Cardiac muscle cell (in vitro differentiated cells and primary cell): ENCODE results near the gene TAF13. TPM values are rescaled to one million over a fixed set of nuclear protein-coding genes. Genes with fewer than 3 reads are reported as not detected.
"Not testable (repeated sequence)": the region's sequence is repeated elsewhere in the genome, so short reads cannot be mapped to it uniquely, and the experiment has no call there.

Experiments
- DNase-seq, 2 donors: peaks; one replicate each; pipeline versions ENCODE4 v3.0.0 to v3.0.0-alpha.2; 2010 to 2017; ENCODE audit warnings: low read depth in 1 of 2, low spot score in 1 of 2
- H3K27ac ChIP-seq: fragments of 200-600 bp; sonication (generic); 2 replicates; pipeline ENCODE4 v1.5.1; 2016
- H3K27me3 ChIP-seq: fragments of 200-600 bp; sonication (generic); 2 replicates; pipeline ENCODE4 v1.6.0; 2016; ENCODE audit warnings: control low read depth
- H3K36me3 ChIP-seq: fragments of 200-600 bp; sonication (generic); 2 replicates; pipeline ENCODE4 v1.5.1; 2016; ENCODE audit warnings: control low read depth
- H3K4me1 ChIP-seq: fragments of 200-600 bp; sonication (generic); 2 replicates; pipeline ENCODE4 v1.8.1; 2017; ENCODE audit warnings: low read depth, mild to moderate bottlenecking, mixed run types
- H3K4me3 ChIP-seq: fragments of 200-600 bp; sonication (generic); 2 replicates; pipeline ENCODE4 v1.5.1; 2016; ENCODE audit warnings: mild to moderate bottlenecking
- H3K9me3 ChIP-seq: fragments of 200-600 bp; sonication (generic); 2 replicates; pipeline ENCODE4 v1.5.1; 2017; ENCODE audit warnings: low read depth, mild to moderate bottlenecking, control low read depth
- polyA plus RNA-seq: library from polyadenylated mRNA; unstranded; fragments of >200 nt; fragmentation: Nextera tagmentation; extraction: Ambion mirVana; gene quantifications from 2 replicates; pipeline ENCODE4 v1.2.1, GENCODE V29; 2016
- total RNA-seq: library from RNA; depleted of rRNA; stranded (reverse); fragments of >200 nt; gene quantifications from 2 replicates; pipeline ENCODE4 v1.2.3, GENCODE V29; 2016
- TF ChIP-seq, protein P1 (sequence below): IDR thresholded peaks from 2 replicates; pipeline ENCODE4 v1.5.1; 2012; ENCODE audit warnings: low read depth, mild to moderate bottlenecking, low read length

The TAF13 gene
- total and polyA plus RNA-seq, 2 experiments from 2014 or later: 7.2 to 14.0 TPM

DNA sequence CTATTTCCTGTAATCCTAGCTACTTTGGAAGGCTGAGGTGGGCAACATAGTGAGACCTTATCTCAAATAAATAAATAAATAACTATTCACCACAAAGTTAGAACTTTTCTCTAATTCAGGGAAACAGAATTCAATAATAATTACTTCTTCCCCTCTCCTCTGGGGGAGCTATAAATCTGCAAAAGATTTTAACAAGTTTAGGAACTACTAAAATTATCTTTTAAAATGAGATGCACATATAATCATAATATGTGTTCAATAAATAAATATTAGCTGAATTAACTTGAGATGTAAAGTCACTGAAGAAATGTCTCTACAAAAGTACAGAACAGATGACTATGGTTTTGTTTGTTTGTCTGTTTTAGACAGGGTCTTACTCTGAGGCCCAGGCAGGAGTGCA is 48.0 kb downstream of the TAF13 start:
- DNase-seq: no peak

DNA sequence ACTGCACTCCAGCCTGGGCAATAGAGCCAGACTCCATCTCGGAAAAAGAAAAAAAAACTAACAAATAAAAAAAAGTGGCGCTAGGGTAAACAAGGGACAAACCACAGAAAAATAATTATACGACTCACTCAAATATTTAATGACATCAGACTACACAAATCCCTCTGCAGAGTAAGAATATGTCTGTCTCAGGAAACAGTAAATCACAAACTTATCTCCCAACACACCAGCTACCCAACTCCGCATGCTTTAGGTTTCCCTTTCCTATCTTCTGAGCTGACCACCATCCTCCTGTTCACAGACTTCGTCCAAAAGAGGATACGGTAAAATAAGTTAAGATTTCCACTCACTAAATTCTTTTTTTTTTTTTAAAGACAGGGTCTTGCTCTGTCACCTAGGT is 50.1 kb downstream of the TAF13 start:
- no peaks in the 10 kb centered on the region for H3K36me3 ChIP-seq
- TF ChIP-seq, protein P1, sequence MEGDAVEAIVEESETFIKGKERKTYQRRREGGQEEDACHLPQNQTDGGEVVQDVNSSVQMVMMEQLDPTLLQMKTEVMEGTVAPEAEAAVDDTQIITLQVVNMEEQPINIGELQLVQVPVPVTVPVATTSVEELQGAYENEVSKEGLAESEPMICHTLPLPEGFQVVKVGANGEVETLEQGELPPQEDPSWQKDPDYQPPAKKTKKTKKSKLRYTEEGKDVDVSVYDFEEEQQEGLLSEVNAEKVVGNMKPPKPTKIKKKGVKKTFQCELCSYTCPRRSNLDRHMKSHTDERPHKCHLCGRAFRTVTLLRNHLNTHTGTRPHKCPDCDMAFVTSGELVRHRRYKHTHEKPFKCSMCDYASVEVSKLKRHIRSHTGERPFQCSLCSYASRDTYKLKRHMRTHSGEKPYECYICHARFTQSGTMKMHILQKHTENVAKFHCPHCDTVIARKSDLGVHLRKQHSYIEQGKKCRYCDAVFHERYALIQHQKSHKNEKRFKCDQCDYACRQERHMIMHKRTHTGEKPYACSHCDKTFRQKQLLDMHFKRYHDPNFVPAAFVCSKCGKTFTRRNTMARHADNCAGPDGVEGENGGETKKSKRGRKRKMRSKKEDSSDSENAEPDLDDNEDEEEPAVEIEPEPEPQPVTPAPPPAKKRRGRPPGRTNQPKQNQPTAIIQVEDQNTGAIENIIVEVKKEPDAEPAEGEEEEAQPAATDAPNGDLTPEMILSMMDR: no peak
- no peak overlapping the region for H3K4me3 ChIP-seq
- H3K9me3 ChIP-seq: no peaks in the 10 kb centered on the region
- H3K27me3 ChIP-seq: no peaks in the 10 kb centered on the region
- DNase-seq: no peak
- H3K27ac ChIP-seq: no peak overlapping the region
- H3K4me1 ChIP-seq: no peaks in the 10 kb centered on the region

More for the DNA sequence above, 48.0 kb downstream of the TAF13 start:
- Histone ChIP-seq H3K27ac (no peak overlapping the region), H3K4me3 (no peak overlapping the region), H3K9me3 (no peaks in the 10 kb centered on the region), H3K36me3 (no peaks in the 10 kb centered on the region), H3K27me3 (no peaks in the 10 kb centered on the region), H3K4me1 (no peaks in the 10 kb centered on the region)
- TF ChIP-seq, protein P1: peak; percentile 19

DNA sequence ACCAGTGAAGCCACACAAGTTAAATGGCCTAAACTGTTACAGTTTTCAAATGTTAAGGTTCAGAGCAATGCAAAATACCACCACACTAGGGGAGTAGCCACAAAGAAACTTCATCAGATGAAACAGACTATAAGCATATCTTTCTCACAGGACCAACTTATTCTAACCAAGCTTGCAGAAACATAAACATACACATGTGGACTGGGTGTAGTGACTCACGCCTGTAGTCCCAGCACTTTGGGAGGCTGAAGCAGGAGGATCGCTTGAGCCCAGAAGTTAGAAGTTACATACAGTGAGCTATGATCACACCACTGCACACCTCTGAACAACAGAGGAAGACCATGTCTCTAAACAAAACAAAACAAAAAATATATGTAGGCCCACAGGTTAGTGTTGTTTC is 51.2 kb downstream of the TAF13 start:
- Histone ChIP-seq H3K27me3 (no peaks in the 10 kb centered on the region), H3K4me3 (no peak overlapping the region), H3K9me3 (no peaks in the 10 kb centered on the region), H3K4me1 (no peaks in the 10 kb centered on the region), H3K27ac (no peak overlapping the region), H3K36me3 (no peaks in the 10 kb centered on the region)
- DNase-seq: no peak
- TF ChIP-seq, protein P1: no peak

DNA sequence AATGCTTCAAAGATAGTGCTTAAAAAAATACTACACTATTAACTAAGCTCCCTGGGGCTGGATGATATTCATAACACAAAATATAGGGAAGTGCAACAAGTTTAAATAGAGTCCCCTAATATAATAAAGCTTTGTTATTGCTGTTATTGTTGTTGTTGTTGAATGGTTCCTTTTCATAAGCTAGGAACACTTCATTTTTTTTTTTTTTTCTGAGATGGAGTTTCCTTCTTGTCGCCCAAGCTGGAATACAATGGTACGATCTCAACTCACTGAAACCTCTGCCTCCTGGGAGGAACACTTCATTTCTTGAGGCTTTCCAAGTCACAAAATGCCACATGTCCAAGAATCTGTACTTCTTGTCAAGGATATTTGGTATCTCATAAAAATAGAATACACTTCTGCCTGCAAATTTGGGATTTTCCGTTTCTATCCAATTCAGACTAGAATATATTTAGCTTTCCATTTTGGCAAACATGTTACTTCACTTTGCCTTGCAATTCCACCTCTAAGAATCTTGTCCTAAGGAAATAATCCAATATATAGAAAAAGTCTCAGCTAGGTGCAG is 55.0 kb downstream of the TAF13 start:
- Histone ChIP-seq H3K36me3 (no peaks in the 10 kb centered on the region), H3K27ac (no peak overlapping the region), H3K9me3 (no peaks in the 10 kb centered on the region), H3K27me3 (no peaks in the 10 kb centered on the region), H3K4me3 (no peak overlapping the region), H3K4me1 (no peaks in the 10 kb centered on the region)
- TF ChIP-seq, protein P1: no peak
- DNase-seq: no peak

DNA sequence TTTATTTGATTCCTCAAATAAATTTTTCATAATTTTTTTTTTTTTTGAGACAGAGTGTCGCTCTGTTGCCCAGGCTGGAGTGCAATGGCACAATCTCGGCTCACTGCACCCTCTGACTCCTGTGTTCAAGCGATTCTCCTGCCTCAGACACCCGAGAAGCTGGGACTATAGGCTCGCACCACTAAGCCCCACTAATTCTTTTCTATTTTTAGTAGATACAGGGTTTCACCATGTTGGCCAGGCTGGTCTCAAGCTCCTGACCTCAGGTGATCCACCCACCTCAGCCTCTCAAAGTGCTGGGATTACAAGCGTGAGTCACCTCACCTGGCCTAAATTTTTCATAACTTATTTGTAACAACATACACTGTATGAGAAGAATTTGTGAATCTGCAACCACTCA is 58.1 kb downstream of the TAF13 start:
- not testable (repeated sequence) for H3K4me1 ChIP-seq, DNase-seq, H3K4me3 ChIP-seq, H3K9me3 ChIP-seq, H3K27ac ChIP-seq, H3K27me3 ChIP-seq
- peaks cover 11% of the 10 kb centered on the region for H3K36me3 ChIP-seq

DNA sequence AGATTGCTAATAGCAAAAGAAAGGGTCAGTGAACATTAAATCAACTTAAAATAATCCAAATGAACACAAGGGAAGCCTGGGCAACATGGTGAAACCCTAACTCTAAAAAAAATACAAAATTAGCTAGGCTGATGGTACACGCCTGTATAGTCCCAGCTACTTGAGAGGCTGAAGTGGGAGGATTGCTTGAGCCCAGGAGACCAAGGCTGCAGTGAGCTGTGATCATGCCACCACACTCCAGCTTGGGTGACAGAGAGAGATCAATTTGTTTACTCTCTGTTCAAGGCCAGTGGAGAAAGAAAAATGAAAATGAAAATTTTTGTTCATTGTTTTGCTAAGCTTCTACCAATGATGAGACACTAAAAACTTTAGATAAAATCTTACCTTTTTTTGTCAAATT is 58.7 kb downstream of the TAF13 start:
- TF ChIP-seq, protein P1: no peak
- no peak overlapping the region for H3K4me3 ChIP-seq
- DNase-seq: no peak
- H3K36me3 ChIP-seq: peaks cover 13% of the 10 kb centered on the region
- H3K9me3 ChIP-seq: no peaks in the 10 kb centered on the region
- no peak overlapping the region for H3K27ac ChIP-seq
- H3K27me3 ChIP-seq: no peaks in the 10 kb centered on the region
- no peaks in the 10 kb centered on the region for H3K4me1 ChIP-seq

Other genes with a start within 250 kb of the TAF13 start
- gene AKNAD1, start 218.9 kb downstream of the TAF13 start, total RNA-seq: not detected in 2 replicates
- not detected in 2 replicates for gene AKNAD1, start 218.9 kb downstream of the TAF13 start, polyA plus RNA-seq
- gene GPSM2, start 199.0 kb downstream of the TAF13 start, total RNA-seq: 7.3 and 13.9 TPM in 2 replicates
- 4.1 and 21.0 TPM in 2 replicates for gene GPSM2, start 199.0 kb downstream of the TAF13 start, polyA plus RNA-seq
- 19.0 and 22.6 TPM in 2 replicates for gene CLCC1, start 112.5 kb downstream of the TAF13 start, total RNA-seq
- gene CLCC1, start 112.5 kb downstream of the TAF13 start, polyA plus RNA-seq: 12.5 and 21.4 TPM in 2 replicates
- 6.7 and 6.9 TPM in 2 replicates for gene WDR47, start 33.9 kb downstream of the TAF13 start, total RNA-seq
- gene WDR47, start 33.9 kb downstream of the TAF13 start, polyA plus RNA-seq: 7.9 and 9.1 TPM in 2 replicates
- gene TMEM167B, start 14.8 kb upstream of the TAF13 start, total RNA-seq: 16.5 and 19.3 TPM in 2 replicates
- gene TMEM167B, start 14.8 kb upstream of the TAF13 start, polyA plus RNA-seq: 16.4 and 18.7 TPM in 2 replicates
- gene ELAPOR1, start 38.1 kb upstream of the TAF13 start, total RNA-seq: 0.11 TPM in 1 of 2 replicates, not detected in the other
- gene ELAPOR1, start 38.1 kb upstream of the TAF13 start, polyA plus RNA-seq: not detected in 2 replicates
- gene SARS1, start 137.9 kb upstream of the TAF13 start, total RNA-seq: 88.2 and 103 TPM in 2 replicates
- gene SARS1, start 137.9 kb upstream of the TAF13 start, polyA plus RNA-seq: 109 and 115 TPM in 2 replicates
- gene CELSR2, start 173.5 kb upstream of the TAF13 start, total RNA-seq: 10.3 and 12.9 TPM in 2 replicates
- 5.8 and 6.1 TPM in 2 replicates for gene CELSR2, start 173.5 kb upstream of the TAF13 start, polyA plus RNA-seq
- gene PSRC1, start 207.1 kb upstream of the TAF13 start, total RNA-seq: 7.5 and 41.8 TPM in 2 replicates
- gene PSRC1, start 207.1 kb upstream of the TAF13 start, polyA plus RNA-seq: 13.4 and 45.6 TPM in 2 replicates
- not detected in 2 replicates for gene MYBPHL, start 231.0 kb upstream of the TAF13 start, total RNA-seq
- gene MYBPHL, start 231.0 kb upstream of the TAF13 start, polyA plus RNA-seq: 0.57 TPM in 1 of 2 replicates, not detected in the other